Liver (tissue), 9 donors: ENCODE measurements around the gene PIERCE2. TPM values are rescaled to one million over a fixed set of nuclear protein-coding genes. Genes with fewer than 3 reads are reported as not detected.

Experiments
- DNase-seq: peaks from one replicate; pipeline ENCODE4 v3.0.0-alpha.2; 2017; ENCODE audit warnings: low spot score
- H3K27ac ChIP-seq, 2 donors: one replicate each; pipeline ENCODE4 v1.7.0; 2013; ENCODE audit warnings: inconsistent platforms in 2 of 2, low read length in 2 of 2, control low read depth in 1 of 2, low read depth in 1 of 2, mild to moderate bottlenecking in 1 of 2
- H3K27me3 ChIP-seq, 4 donors: one replicate each; pipeline versions ENCODE4 v1.6.1 to v1.7.0; 2013; ENCODE audit warnings: low read length in 3 of 4, inconsistent platforms in 1 of 4, mild to moderate bottlenecking in 1 of 4, moderate library complexity in 1 of 4; ENCODE audit not compliant: control insufficient read depth in 4 of 4, insufficient read depth in 4 of 4
- H3K36me3 ChIP-seq, 4 donors: one replicate each; pipeline versions ENCODE4 v1.6.1 to v1.7.0; 2013; ENCODE audit warnings: low read length in 3 of 4, mild to moderate bottlenecking in 3 of 4, low read depth in 1 of 4, moderate library complexity in 1 of 4; ENCODE audit not compliant: control insufficient read depth in 4 of 4, insufficient read depth in 3 of 4
- H3K4me1 ChIP-seq, 4 donors: one replicate each; pipeline versions ENCODE4 v1.6.1 to v1.7.0; 2013; ENCODE audit warnings: low read length in 3 of 4, mild to moderate bottlenecking in 3 of 4, moderate library complexity in 1 of 4; ENCODE audit not compliant: control insufficient read depth in 4 of 4, insufficient read depth in 4 of 4
- H3K4me3 ChIP-seq, 3 donors: one replicate each; pipeline versions ENCODE4 v1.6.1 to v1.7.0; 2013; ENCODE audit warnings: low read length in 3 of 3, control low read depth in 1 of 3, low read depth in 1 of 3, mild to moderate bottlenecking in 1 of 3
- H3K9ac ChIP-seq, 2 donors: one replicate each; pipeline ENCODE4 v1.7.0; 2013; ENCODE audit warnings: low read length in 2 of 2, mild to moderate bottlenecking in 2 of 2, moderate library complexity in 2 of 2, control low read depth in 1 of 2, low read depth in 1 of 2
- H3K9me3 ChIP-seq, 4 donors: one replicate each; pipeline versions ENCODE4 v1.6.1 to v1.7.0; 2013; ENCODE audit warnings: low read length in 3 of 4; ENCODE audit not compliant: control insufficient read depth in 4 of 4
- ATF3 ChIP-seq: IDR thresholded peaks from 2 replicates; pipeline ENCODE4 v1.6.1; 2016; ENCODE audit warnings: antibody characterized with exemption
- EGR1 ChIP-seq, 2 donors: IDR thresholded peaks; 2 replicates each; pipeline ENCODE4 v1.6.1; 2016 to 2018; ENCODE audit warnings: antibody characterized with exemption in 2 of 2, low read depth in 2 of 2
- FOXA1 ChIP-seq: IDR thresholded peaks from 2 replicates; pipeline ENCODE4 v1.6.1; 2016; ENCODE audit warnings: antibody characterized with exemption
- FOXA2 ChIP-seq: IDR thresholded peaks from 2 replicates; pipeline ENCODE4 v1.6.1; 2016; ENCODE audit warnings: antibody characterized with exemption
- GABPA ChIP-seq, 2 donors: IDR thresholded peaks in 1 of 2; conservative IDR thresholded peaks in 1 of 2; 2 replicates each; pipeline ENCODE4 v1.6.1; 2016; ENCODE audit warnings: antibody characterized with exemption in 2 of 2, mild to moderate bottlenecking in 1 of 2, moderate library complexity in 1 of 2
- HNF4A ChIP-seq, 2 donors: conservative IDR thresholded peaks; 2 replicates each; pipeline ENCODE4 v1.6.1; 2016; ENCODE audit warnings: antibody characterized with exemption in 2 of 2, mild to moderate bottlenecking in 2 of 2
- HNF4G ChIP-seq: IDR thresholded peaks from 2 replicates; pipeline ENCODE4 v1.6.1; 2016; ENCODE audit warnings: antibody characterized with exemption
- JUND ChIP-seq, 2 donors: IDR thresholded peaks; 2 replicates each; pipeline ENCODE4 v1.6.1; 2016; ENCODE audit warnings: antibody characterized with exemption in 2 of 2
- NR2F2 ChIP-seq: IDR thresholded peaks from 2 replicates; pipeline ENCODE4 v1.6.1; 2016; ENCODE audit warnings: antibody characterized with exemption
- RAD21 ChIP-seq, 2 donors: IDR thresholded peaks; 2 replicates each; pipeline ENCODE4 v1.6.1; 2016; ENCODE audit warnings: antibody characterized with exemption in 2 of 2, mild to moderate bottlenecking in 2 of 2
- RXRA ChIP-seq, 2 donors: IDR thresholded peaks; 2 replicates each; pipeline ENCODE4 v1.6.1; 2017 to 2018; ENCODE audit warnings: antibody characterized with exemption in 2 of 2, mild to moderate bottlenecking in 1 of 2
- SP1 ChIP-seq: IDR thresholded peaks from 2 replicates; pipeline ENCODE4 v1.6.1; 2018; ENCODE audit warnings: antibody characterized with exemption, mild to moderate bottlenecking
- TAF1 ChIP-seq: conservative IDR thresholded peaks from 2 replicates; pipeline ENCODE4 v1.6.1; 2016; ENCODE audit warnings: antibody characterized with exemption, mild to moderate bottlenecking
- YY1 ChIP-seq: IDR thresholded peaks from 2 replicates; pipeline ENCODE4 v1.6.1; 2016; ENCODE audit warnings: antibody characterized with exemption, mild to moderate bottlenecking
- ZBTB33 ChIP-seq: IDR thresholded peaks from 2 replicates; pipeline ENCODE4 v1.6.1; 2016; ENCODE audit warnings: antibody characterized with exemption
- WGBS: extraction: QIAGEN DNeasy Blood & Tissue Kit; methylation state at CpG from one replicate; pipeline ENCODE4 v1.1.7; 2013; 5-methylcytosine and 5-hydroxymethylcytosine counted together
- polyA plus RNA-seq, 2 donors: library from polyadenylated mRNA; stranded (reverse) in 1 of 2; unstranded in 1 of 2; fragments of 200-250 nt in 1 of 2; fragments of >200 nt in 1 of 2; fragmentation: Nextera tagmentation in 1 of 2; extraction: Ambion mirVana in 1 of 2; gene quantifications; one replicate each; pipeline versions ENCODE4 v1.2.1 to v1.2.3, GENCODE V29; 2013 to 2015
- total RNA-seq, 2 donors: library from RNA; depleted of rRNA; stranded (reverse); fragments of >200 nt; gene quantifications; one replicate each; pipeline ENCODE4 v1.2.3, GENCODE V29; 2014
- TF ChIP-seq, protein P1 (sequence below): fragments of 150-350 bp; IDR thresholded peaks from 2 replicates; pipeline ENCODE4 v1.5.1; 2017; ENCODE audit warnings: improper control_type of control experiment, low read depth, low read length; ENCODE audit not compliant: missing input control
- TF ChIP-seq, protein P2 (sequence below): IDR thresholded peaks from 2 replicates; pipeline ENCODE4 v1.6.1; 2016; ENCODE audit warnings: antibody characterized with exemption
- donor health status: healthy.
- donor health status: healthy.
- donor health status: healthy.
- donor health status: healthy.
- donor health status: healthy.

Gene PIERCE2
- total and polyA plus RNA-seq, 4 donors = 0.23 to 0.83 (median 0.78) TPM; not detected in 1

DNA sequence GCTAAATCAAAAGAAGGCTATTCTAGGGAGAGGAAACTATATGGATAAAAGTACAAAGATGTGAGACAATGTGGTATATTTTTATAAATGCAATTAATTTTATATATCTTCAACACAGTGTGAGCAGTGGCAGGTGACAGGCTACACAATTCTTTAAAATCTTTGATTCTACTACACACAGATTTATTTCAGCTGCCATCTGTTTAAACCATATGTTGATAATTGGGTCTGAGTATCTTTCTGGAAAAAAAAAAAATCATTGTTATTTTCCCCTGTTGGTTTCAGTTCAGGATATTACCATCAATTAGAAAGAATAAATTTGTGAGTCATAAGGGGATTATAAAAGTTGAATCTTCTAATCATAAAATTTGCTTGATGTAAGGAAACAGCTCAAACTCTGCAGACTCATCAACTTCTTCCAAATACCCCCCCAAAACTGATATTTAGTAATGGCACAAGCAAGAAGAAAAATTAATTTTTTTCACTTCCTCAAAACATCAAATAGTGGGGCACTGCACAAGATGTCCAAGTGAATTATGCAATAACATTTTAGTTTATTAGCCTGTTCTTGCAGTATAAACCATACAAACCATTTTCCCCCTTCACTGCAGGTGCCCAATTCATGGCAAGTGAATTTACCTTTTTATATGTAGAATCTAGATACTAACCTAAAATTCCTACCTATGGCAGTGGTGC is 12.0 kb downstream of the PIERCE2 start:
- Histone ChIP-seq H3K4me1 (no peaks in the 10 kb centered on the region), H3K36me3 (no peaks in the 10 kb centered on the region), H3K27ac (no peak overlapping the region), H3K4me3 (no peak overlapping the region), H3K9me3 (no peaks in the 10 kb centered on the region), H3K27me3 (no peaks in the 10 kb centered on the region), H3K9ac (no peak overlapping the region)
- DNase-seq = no peak
- TF ChIP-seq EGR1 (IDR thresholded peaks at IDR 0.05; ENCODE audit: low read depth in 2 of 2) (no peak), JUND (IDR thresholded peaks at IDR 0.05) (no peak), ZBTB33 (no peak), SP1 (no peak), HNF4G (no peak), TAF1 (no peak), FOXA1 (no peak), HNF4A (conservative IDR thresholded peaks at IDR 0.05) (no peak), RXRA (IDR thresholded peaks at IDR 0.05) (no peak), ATF3 (no peak), FOXA2 (no peak), RAD21 (IDR thresholded peaks at IDR 0.05) (no peak), GABPA (IDR thresholded peaks at IDR 0.05 in 1 of 2, conservative IDR thresholded peaks at IDR 0.05 in 1 of 2) (no peak)
- TF ChIP-seq, protein P1, sequence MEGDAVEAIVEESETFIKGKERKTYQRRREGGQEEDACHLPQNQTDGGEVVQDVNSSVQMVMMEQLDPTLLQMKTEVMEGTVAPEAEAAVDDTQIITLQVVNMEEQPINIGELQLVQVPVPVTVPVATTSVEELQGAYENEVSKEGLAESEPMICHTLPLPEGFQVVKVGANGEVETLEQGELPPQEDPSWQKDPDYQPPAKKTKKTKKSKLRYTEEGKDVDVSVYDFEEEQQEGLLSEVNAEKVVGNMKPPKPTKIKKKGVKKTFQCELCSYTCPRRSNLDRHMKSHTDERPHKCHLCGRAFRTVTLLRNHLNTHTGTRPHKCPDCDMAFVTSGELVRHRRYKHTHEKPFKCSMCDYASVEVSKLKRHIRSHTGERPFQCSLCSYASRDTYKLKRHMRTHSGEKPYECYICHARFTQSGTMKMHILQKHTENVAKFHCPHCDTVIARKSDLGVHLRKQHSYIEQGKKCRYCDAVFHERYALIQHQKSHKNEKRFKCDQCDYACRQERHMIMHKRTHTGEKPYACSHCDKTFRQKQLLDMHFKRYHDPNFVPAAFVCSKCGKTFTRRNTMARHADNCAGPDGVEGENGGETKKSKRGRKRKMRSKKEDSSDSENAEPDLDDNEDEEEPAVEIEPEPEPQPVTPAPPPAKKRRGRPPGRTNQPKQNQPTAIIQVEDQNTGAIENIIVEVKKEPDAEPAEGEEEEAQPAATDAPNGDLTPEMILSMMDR = no peak
- TF ChIP-seq, protein P2, sequence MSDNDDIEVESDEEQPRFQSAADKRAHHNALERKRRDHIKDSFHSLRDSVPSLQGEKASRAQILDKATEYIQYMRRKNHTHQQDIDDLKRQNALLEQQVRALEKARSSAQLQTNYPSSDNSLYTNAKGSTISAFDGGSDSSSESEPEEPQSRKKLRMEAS = no peak

DNA sequence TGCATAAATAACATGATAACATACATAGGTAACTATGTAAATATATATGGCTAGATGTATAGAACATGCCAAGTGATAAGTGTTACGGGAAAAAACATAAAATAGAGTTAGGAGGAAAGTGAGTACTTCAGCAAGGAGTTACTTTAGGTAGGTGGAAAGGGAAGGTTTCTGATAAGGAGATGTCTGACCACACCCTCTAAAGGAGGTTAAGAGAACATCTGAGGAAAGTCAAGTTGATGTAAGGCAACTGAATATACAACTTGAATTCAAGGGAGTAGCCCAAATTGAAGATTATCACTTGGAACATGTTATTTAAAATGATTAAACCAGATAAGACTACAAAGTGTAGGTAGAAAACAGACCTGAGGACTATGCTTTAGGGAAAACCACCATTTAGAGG is 13.8 kb downstream of the PIERCE2 start:
- H3K27me3 ChIP-seq = no peaks in the 10 kb centered on the region
- TF ChIP-seq EGR1 (IDR thresholded peaks at IDR 0.05; ENCODE audit: low read depth in 2 of 2) (no peak), YY1 (no peak), HNF4G (no peak), HNF4A (conservative IDR thresholded peaks at IDR 0.05) (no peak), RAD21 (IDR thresholded peaks at IDR 0.05) (no peak), ATF3 (no peak), NR2F2 (no peak), JUND (IDR thresholded peaks at IDR 0.05) (no peak), TAF1 (no peak), ZBTB33 (no peak), FOXA2 (no peak), SP1 (no peak), RXRA (IDR thresholded peaks at IDR 0.05) (no peak)
- TF ChIP-seq, protein P2 = no peak
- TF ChIP-seq, protein P1 = no peak
- no peak for DNase-seq
- no peaks in the 10 kb centered on the region for H3K36me3 ChIP-seq
- H3K27ac ChIP-seq = no peak overlapping the region
- no peaks in the 10 kb centered on the region for H3K4me1 ChIP-seq
- peaks cover 0 to 1% (median 0%) of the 10 kb centered on the region in 4 donors for H3K9me3 ChIP-seq
- H3K4me3 ChIP-seq = no peak overlapping the region
- H3K9ac ChIP-seq = no peak overlapping the region
- 1% methylated on average over 1 of the region's 1 CpG for WGBS
